NCI-H1092 treated with DMSO at 0.1 percent for 48 hours (cell line): ENCODE measurements around the gene PLCD1.
"Not testable (repeated sequence)": the region's sequence is repeated elsewhere in the genome, so short reads cannot be mapped to it uniquely, and the experiment has no call there.

Source experiments
- DNase-seq: peaks from one replicate; lab custom pipeline; 2025; lab: John Stamatoyannopoulos, UW

PLCD1 gene

GRCh38 chr3:37986479-37987314 lies 42.7 kb downstream of the PLCD1 start:
- DNase-seq = no peak

- DNase-seq = no peak
Measured at GRCh38 chr3:37985637-37986320, 43.7 kb downstream of the PLCD1 start.

- no peak for DNase-seq
Measured at GRCh38 chr3:37984596-37984995, 44.8 kb downstream of the PLCD1 start.

- no peak for DNase-seq
Measured at GRCh38 chr3:37984051-37984450, 45.4 kb downstream of the PLCD1 start.

GRCh38 chr3:37982331-37982730 lies 47.1 kb downstream of the PLCD1 start:
- no peak for DNase-seq

- DNase-seq = no peak
Measured at GRCh38 chr3:37981348-37981664, 48.1 kb downstream of the PLCD1 start.

- DNase-seq = no peak
Measured at GRCh38 chr3:37980462-37981347, 48.7 kb downstream of the PLCD1 start.

GRCh38 chr3:37979541-37980461 lies 49.6 kb downstream of the PLCD1 start:
- DNase-seq = no peak

- DNase-seq = peak; percentile 7
Measured at GRCh38 chr3:37974121-37975083, 55.0 kb downstream of the PLCD1 start.

GRCh38 chr3:37973246-37974054 lies 56.0 kb downstream of the PLCD1 start:
- DNase-seq = no peak

- DNase-seq = not testable (repeated sequence)
Measured at GRCh38 chr3:37972056-37972455, 57.4 kb downstream of the PLCD1 start.

GRCh38 chr3:37971467-37971866 lies 58.0 kb downstream of the PLCD1 start:
- DNase-seq = no peak

GRCh38 chr3:37970802-37971201 lies 58.6 kb downstream of the PLCD1 start:
- no peak for DNase-seq

GRCh38 chr3:37969596-37970100 lies 59.8 kb downstream of the PLCD1 start:
- DNase-seq = no peak

- no peak for DNase-seq
Measured at GRCh38 chr3:37968813-37969595, 60.4 kb downstream of the PLCD1 start.

GRCh38 chr3:37968199-37968598 lies 61.2 kb downstream of the PLCD1 start:
- no peak for DNase-seq

GRCh38 chr3:37967260-37967881 lies 62.1 kb downstream of the PLCD1 start:
- peak; percentile 15 for DNase-seq

- no peak for DNase-seq
Measured at GRCh38 chr3:37964716-37965115, 64.7 kb downstream of the PLCD1 start.
